Gastroesophageal sphincter (tissue), 4 donors: Measurements from ENCODE around the gene VWA5B2. TPM values are rescaled to one million over a fixed set of nuclear protein-coding genes. Genes with fewer than 3 reads are reported as not detected.

Experiments used
- ATAC-seq: fragments of 150-250 bp; one replicate; pipeline ENCODE4 v1.9.1; 2016; ENCODE audit warnings: mild to moderate bottlenecking, moderate library complexity
- H3K27ac ChIP-seq, 4 donors: fragments of 200-600 bp; sonication (generic) in 3 of 4; 1 replicate in 3 of 4; 2 replicates in 1 of 4; pipeline ENCODE4 v1.5.1; 2016 to 2019
- H3K27me3 ChIP-seq: fragments of 200-600 bp; sonication (generic); one replicate; pipeline ENCODE4 v1.5.1; 2019
- H3K36me3 ChIP-seq, 2 donors: fragments of 200-600 bp; sonication (generic); one replicate each; pipeline ENCODE4 v1.5.1; 2019; ENCODE audit warnings: control low read depth in 1 of 2
- H3K4me1 ChIP-seq, 3 donors: fragments of 200-600 bp; sonication (generic); 1 replicate in 2 of 3; 2 replicates in 1 of 3; pipeline ENCODE4 v1.5.1; 2016 to 2019; ENCODE audit warnings: control low read depth in 2 of 3
- H3K4me3 ChIP-seq, 2 donors: fragments of 200-600 bp; sonication (generic); one replicate each; pipeline ENCODE4 v1.5.1; 2019; ENCODE audit warnings: mild to moderate bottlenecking in 1 of 2, moderate library complexity in 1 of 2
- H3K9me3 ChIP-seq, 3 donors: fragments of 200-600 bp; sonication (generic); one replicate each; pipeline ENCODE4 v1.5.1; 2017 to 2019; ENCODE audit warnings: control low read depth in 2 of 3
- CTCF ChIP-seq, 4 experiments: fragments of 200-600 bp in 2 of 4; fragments of 450-650 bp in 2 of 4; sonication (generic) in 1 of 4; IDR thresholded peaks; one replicate each; pipeline ENCODE4 v1.5.1; 2017 to 2019; ENCODE audit warnings: antibody characterized with exemption in 4 of 4, mild to moderate bottlenecking in 2 of 4, moderate library complexity in 2 of 4
- EP300 ChIP-seq: sonication (generic); formaldehyde crosslinking; IDR thresholded peaks from one replicate; pipeline ENCODE4 v1.6.1; 2017; ENCODE audit warnings: antibody characterized with exemption, mild to moderate bottlenecking
- POLR2A ChIP-seq, 2 donors: fragments of 450-650 bp; IDR thresholded peaks; one replicate each; pipeline ENCODE4 v1.6.1; 2017; ENCODE audit warnings: antibody characterized with exemption in 2 of 2, mild to moderate bottlenecking in 2 of 2, moderate library complexity in 1 of 2
- POLR2AphosphoS5 ChIP-seq: sonication (generic); formaldehyde crosslinking; IDR thresholded peaks from one replicate; pipeline ENCODE4 v1.6.1; 2017; ENCODE audit warnings: antibody characterized with exemption
- WGBS, 2 donors: methylation state at CpG; one replicate each; pipeline ENCODE4 v1.1.5; 2018; ENCODE audit warnings: low coverage in 1 of 2; 5-methylcytosine and 5-hydroxymethylcytosine counted together
- total RNA-seq, 4 donors: library from RNA; depleted of rRNA; stranded (reverse); fragments of >200 nt; gene quantifications; one replicate each; pipeline ENCODE4 v1.1.0, GENCODE V29; 2016

Gene VWA5B2
- total RNA-seq, 4 donors from 2014 or later = 0.10 to 0.54 TPM; not detected in 2

GRCh38 chr3:184184546-184185230, 44.7 kb upstream of the VWA5B2 start:
- peak overlapping the region in 3 of 4 donors; percentile 87 to 89 (median 88) for H3K27ac ChIP-seq

DNA sequence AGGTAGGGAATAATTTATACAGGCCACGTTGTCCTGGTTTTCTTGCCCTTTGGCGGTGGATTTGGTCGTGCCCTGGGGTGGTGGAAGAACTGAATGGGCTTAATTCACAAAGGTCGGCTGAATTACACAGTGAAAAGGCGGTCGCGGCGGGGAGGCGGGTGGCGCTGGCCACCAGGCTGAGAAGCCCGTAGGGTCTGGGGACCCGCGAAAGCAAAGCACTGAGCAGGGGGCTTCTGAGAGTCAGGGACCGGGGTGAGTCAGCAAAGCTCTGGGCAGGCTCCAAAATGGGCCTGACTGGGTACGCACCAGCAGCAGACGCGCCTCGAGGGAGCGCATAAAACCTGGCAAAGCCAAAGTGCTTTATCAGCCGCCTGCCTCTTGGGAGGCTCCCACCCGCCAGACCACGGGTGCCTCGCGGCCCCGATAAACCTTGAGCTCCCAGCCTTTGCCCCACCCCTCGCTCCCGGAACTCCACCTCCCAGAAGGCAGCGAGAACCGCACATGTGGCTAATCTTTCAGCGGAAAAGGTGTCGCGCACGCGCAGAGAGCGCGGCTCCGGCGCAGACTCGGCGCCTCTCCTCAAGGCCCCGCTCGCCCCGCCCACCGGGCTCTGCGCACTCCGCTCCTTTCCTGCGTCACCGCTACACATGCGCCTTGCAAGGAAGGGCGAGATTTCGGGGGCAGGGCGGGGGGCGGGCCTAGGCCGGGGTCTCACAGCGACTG, 43.8 kb upstream of the VWA5B2 start:
- peak; percentile 99 for ATAC-seq
- no peaks in the 10 kb centered on the region for H3K9me3 ChIP-seq
- peaks cover 0 to 73% of the 10 kb centered on the region in 2 donors for H3K36me3 ChIP-seq
- TF ChIP-seq POLR2A (IDR thresholded peaks at IDR 0.05) = no peak
- no peak for TF ChIP-seq EP300
- TF ChIP-seq POLR2AphosphoS5 = no peak
- TF ChIP-seq CTCF (IDR thresholded peaks at IDR 0.05) = no peak
- WGBS, 2 donors = 1 to 10% methylated on average over 8 to 11 of the region's 55 CpGs
- no peaks in the 10 kb centered on the region for H3K27me3 ChIP-seq
- peak overlapping the region; percentile 73 to 94 for H3K4me3 ChIP-seq
- peak overlapping the region; percentile 41 to 89 (median 88) for H3K27ac ChIP-seq
- H3K4me1 ChIP-seq = peaks cover 0 to 44% (median 16%) of the 10 kb centered on the region in 3 donors

More at GRCh38 chr3:184184546-184185230, 44.7 kb upstream of the VWA5B2 start:
- ATAC-seq = no peak
- no peak for TF ChIP-seq CTCF (IDR thresholded peaks at IDR 0.05)
- TF ChIP-seq EP300 = no peak
- TF ChIP-seq POLR2A (IDR thresholded peaks at IDR 0.05) = no peak
- no peak for TF ChIP-seq POLR2AphosphoS5
- Histone ChIP-seq H3K9me3 (no peaks in the 10 kb centered on the region), H3K36me3 (peaks cover 4 to 73% of the 10 kb centered on the region in 2 donors), H3K27me3 (no peaks in the 10 kb centered on the region), H3K4me3 (no peak overlapping the region), H3K4me1 (peaks cover 0 to 50% (median 16%) of the 10 kb centered on the region in 3 donors)
- 93 to 100% methylated on average over 1 to 8 of the region's 18 CpGs for WGBS, 2 donors

DNA sequence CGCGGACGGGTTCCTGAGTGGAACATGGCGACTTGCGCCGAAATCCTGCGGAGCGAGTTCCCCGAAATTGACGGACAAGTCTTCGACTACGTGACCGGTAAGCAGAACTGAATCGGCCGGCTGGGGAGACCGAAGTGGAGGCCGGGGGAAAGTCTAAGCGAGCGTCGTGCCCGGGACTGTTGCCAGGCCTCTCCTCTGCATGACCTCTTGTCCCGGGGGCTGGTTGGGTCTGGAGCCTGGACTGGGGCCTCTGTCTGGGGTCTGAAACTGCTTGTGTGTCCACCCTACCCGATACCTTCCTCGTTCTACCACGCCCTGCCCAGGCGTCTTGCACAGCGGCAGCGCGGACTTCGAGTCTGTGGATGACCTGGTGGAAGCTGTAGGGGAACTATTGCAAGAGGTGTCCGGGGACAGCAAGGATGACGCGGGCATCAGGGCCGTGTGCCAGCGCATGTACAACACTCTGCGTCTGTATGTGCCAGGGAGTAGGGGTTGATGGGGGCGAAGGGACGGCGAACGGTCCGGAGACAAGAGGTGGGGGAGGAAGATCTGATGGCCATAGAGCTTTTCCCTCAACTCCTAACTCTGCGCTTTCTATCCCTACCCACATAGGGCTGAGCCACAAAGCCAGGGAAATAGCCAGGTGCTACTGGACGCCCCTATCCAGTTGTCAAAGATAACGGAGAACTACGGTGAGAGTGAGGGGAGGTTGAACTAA, 43.0 kb upstream of the VWA5B2 start, which contains the start of gene ABCF3:
ABCF3 (plus strand) TSS at position 16 of the 718 bp plus-strand sequence; CDS start at position 25, 9 bp downstream.
- TF ChIP-seq POLR2A (IDR thresholded peaks at IDR 0.05) = peak; percentile 81
- peak; percentile 95 for TF ChIP-seq POLR2AphosphoS5
- TF ChIP-seq EP300 = no peak
- H3K36me3 ChIP-seq = peaks cover 0 to 73% of the 10 kb centered on the region in 2 donors
- H3K27ac ChIP-seq = peak within 1 kb of the TSS; percentile 41 to 89 (median 88)
- peak; percentile 17 for ATAC-seq
- H3K4me3 ChIP-seq = peak within 1 kb of the TSS; percentile 73 to 94
- no peaks in the 10 kb centered on the region for H3K27me3 ChIP-seq
- 0% methylated on average over 4 to 6 of the region's 45 CpGs for WGBS, 2 donors
- H3K9me3 ChIP-seq = no peaks in the 10 kb centered on the region
- H3K4me1 ChIP-seq = peaks cover 0 to 44% (median 16%) of the 10 kb centered on the region in 3 donors

- Histone ChIP-seq H3K27me3 (no peaks in the 10 kb centered on the region), H3K27ac (peak overlapping the region in 3 of 4 donors; percentile 87 to 89 (median 88)), H3K9me3 (no peaks in the 10 kb centered on the region), H3K36me3 (peaks cover 0 to 73% of the 10 kb centered on the region in 2 donors), H3K4me3 (peak overlapping the region; percentile 73 to 94), H3K4me1 (peaks cover 0 to 44% (median 16%) of the 10 kb centered on the region in 3 donors)
- ATAC-seq = no peak
- 0% methylated on average over 2 to 3 of the region's 3 CpGs for WGBS, 2 donors
- TF ChIP-seq EP300 = no peak
- no peak for TF ChIP-seq POLR2A (IDR thresholded peaks at IDR 0.05)
- no peak for TF ChIP-seq POLR2AphosphoS5
- no peak for TF ChIP-seq CTCF (IDR thresholded peaks at IDR 0.05)
These were observed 42.5 kb upstream of the VWA5B2 start for GRCh38 chr3:184186902-184187207.

DNA sequence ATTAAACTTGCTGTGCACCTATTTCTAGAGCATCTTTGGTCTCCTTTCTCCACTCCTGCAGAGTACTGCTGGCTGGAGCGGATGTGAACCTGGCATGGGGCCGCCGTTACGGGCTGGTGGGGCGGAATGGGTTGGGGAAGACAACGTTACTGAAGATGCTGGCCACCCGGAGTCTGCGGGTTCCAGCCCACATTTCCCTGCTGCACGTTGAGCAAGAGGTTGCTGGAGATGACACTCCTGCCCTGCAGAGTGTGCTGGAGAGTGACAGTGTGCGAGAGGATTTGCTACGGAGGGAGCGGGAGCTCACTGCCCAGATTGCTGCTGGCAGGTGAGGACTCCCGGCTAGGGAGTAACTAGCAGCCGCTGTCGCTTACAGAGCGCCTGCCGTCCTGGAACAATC, 41.3 kb upstream of the VWA5B2 start:
- TF ChIP-seq POLR2AphosphoS5 = no peak
- TF ChIP-seq CTCF (IDR thresholded peaks at IDR 0.05) = no peak
- TF ChIP-seq EP300 = no peak
- no peak for TF ChIP-seq POLR2A (IDR thresholded peaks at IDR 0.05)
- Histone ChIP-seq H3K4me3 (no peak overlapping the region), H3K36me3 (peaks cover 0 to 73% of the 10 kb centered on the region in 2 donors), H3K27ac (no peak overlapping the region), H3K4me1 (peaks cover 0 to 44% (median 16%) of the 10 kb centered on the region in 3 donors), H3K27me3 (no peaks in the 10 kb centered on the region), H3K9me3 (no peaks in the 10 kb centered on the region)
- no peak for ATAC-seq
- WGBS, 2 donors = 89 to 100% methylated on average over 5 to 15 of the region's 17 CpGs
